ENCODE results near the gene NME8.
A peak's percentile ranks its signal among the peaks of the same experiment; 100 is the strongest.

The NME8 gene

GRCh38 chr7:37928878-37929277 is 80.5 kb downstream of the NME8 start:
- Histone ChIP-seq H3K4ac (ENCODE audit: low read depth in 1 of 2, low read length in 2 of 2) (no peak overlapping the region), H3K4me3 (ENCODE audit: insufficient read depth in 1 of 2, low read depth in 1 of 2, low read length in 2 of 2) (no peak overlapping the region), H3K14ac (ENCODE audit: low read length in 2 of 2) (no peak overlapping the region), H2BK5ac (ENCODE audit: low read depth, low read length, poor library complexity, severe bottlenecking) (no peak overlapping the region), H3K36me3 (ENCODE audit: control insufficient read depth in 1 of 2, insufficient read depth in 2 of 2, low read depth in 1 of 2, low read length in 2 of 2) (no peaks in the 10 kb centered on the region), H3K4me1 (ENCODE audit: control insufficient read depth, insufficient read depth, low read depth, low read length) (peaks cover 6% of the 10 kb centered on the region), H2BK120ac (ENCODE audit: low read depth, low read length) (no peak overlapping the region), H4K8ac (ENCODE audit: low read length) (no peak overlapping the region), H3K18ac (ENCODE audit: low read depth in 1 of 2, low read length in 2 of 2) (no peak overlapping the region), H3K79me1 (replicated peaks; ENCODE audit: low read length, poor library complexity, severe bottlenecking) (peaks cover 27% of the 10 kb centered on the region), H2BK12ac (ENCODE audit: low read length in 2 of 2) (no peak overlapping the region), H3K27ac (ENCODE audit: low read length, poor library complexity, severe bottlenecking) (no peak overlapping the region), H2AK5ac (ENCODE audit: low read length, severe bottlenecking) (no peak overlapping the region), H3K9ac (ENCODE audit: low read length) (no peak overlapping the region), H3K27me3 (ENCODE audit: control insufficient read depth in 1 of 2, insufficient read depth in 1 of 2, low read length in 2 of 2) (no peaks in the 10 kb centered on the region), H2BK15ac (ENCODE audit: low read depth, poor library complexity, severe bottlenecking) (no peak overlapping the region), H3K4me2 (ENCODE audit: low read length, poor library complexity, severe bottlenecking) (no peak overlapping the region), H4K91ac (ENCODE audit: low read length) (no peak overlapping the region), H3K23ac (ENCODE audit: low read length in 2 of 2) (no peak overlapping the region), H3K9me3 (ENCODE audit: control insufficient read depth, low read length) (no peaks in the 10 kb centered on the region), H2AFZ (ENCODE audit: low read depth, low read length) (no peak overlapping the region)
- no peak for DNase-seq
- 88% methylated on average over 4 of the region's 4 CpGs for WGBS

GRCh38 chr7:37930226-37930948 is 82.0 kb downstream of the NME8 start:
- Histone ChIP-seq H2BK15ac (ENCODE audit: low read depth, poor library complexity, severe bottlenecking) (no peak overlapping the region), H2AFZ (ENCODE audit: low read depth, low read length) (no peak overlapping the region), H3K9ac (ENCODE audit: low read length) (peak overlapping the region; percentile 56), H3K9me3 (ENCODE audit: control insufficient read depth, low read length) (peaks cover 5% of the 10 kb centered on the region), H3K79me1 (replicated peaks; ENCODE audit: low read length, poor library complexity, severe bottlenecking) (peaks cover 26% of the 10 kb centered on the region), H4K91ac (ENCODE audit: low read length) (no peak overlapping the region), H2BK12ac (ENCODE audit: low read length in 2 of 2) (no peak overlapping the region), H2AK5ac (ENCODE audit: low read length, severe bottlenecking) (no peak overlapping the region), H3K4me1 (ENCODE audit: control insufficient read depth, insufficient read depth, low read depth, low read length) (peaks cover 6% of the 10 kb centered on the region), H3K27ac (ENCODE audit: low read length, poor library complexity, severe bottlenecking) (peak overlapping the region; percentile 4), H3K4me3 (ENCODE audit: insufficient read depth in 1 of 2, low read depth in 1 of 2, low read length in 2 of 2) (no peak overlapping the region), H3K23ac (ENCODE audit: low read length in 2 of 2) (no peak overlapping the region), H2BK120ac (ENCODE audit: low read depth, low read length) (no peak overlapping the region), H4K8ac (ENCODE audit: low read length) (no peak overlapping the region), H3K14ac (ENCODE audit: low read length in 2 of 2) (no peak overlapping the region), H3K4me2 (ENCODE audit: low read length, poor library complexity, severe bottlenecking) (peak overlapping the region; percentile 57), H3K18ac (ENCODE audit: low read depth in 1 of 2, low read length in 2 of 2) (no peak overlapping the region), H3K4ac (ENCODE audit: low read depth in 1 of 2, low read length in 2 of 2) (no peak overlapping the region), H3K27me3 (ENCODE audit: control insufficient read depth in 1 of 2, insufficient read depth in 1 of 2, low read length in 2 of 2) (no peaks in the 10 kb centered on the region), H3K36me3 (ENCODE audit: control insufficient read depth in 1 of 2, insufficient read depth in 2 of 2, low read depth in 1 of 2, low read length in 2 of 2) (no peaks in the 10 kb centered on the region), H2BK5ac (ENCODE audit: low read depth, low read length, poor library complexity, severe bottlenecking) (no peak overlapping the region)
- DNase-seq, result no peak
- 83% methylated on average over 3 of the region's 5 CpGs for WGBS

- WGBS, result 100% methylated on average over 1 of the region's 2 CpGs
- Histone ChIP-seq H3K9ac (ENCODE audit: low read length) (peak overlapping the region; percentile 32), H2BK12ac (ENCODE audit: low read length in 2 of 2) (no peak overlapping the region), H3K9me3 (ENCODE audit: control insufficient read depth, low read length) (peaks cover 21% of the 10 kb centered on the region), H3K36me3 (ENCODE audit: control insufficient read depth in 1 of 2, insufficient read depth in 2 of 2, low read depth in 1 of 2, low read length in 2 of 2) (no peaks in the 10 kb centered on the region), H3K4me2 (ENCODE audit: low read length, poor library complexity, severe bottlenecking) (no peak overlapping the region), H4K8ac (ENCODE audit: low read length) (no peak overlapping the region), H3K4me1 (ENCODE audit: control insufficient read depth, insufficient read depth, low read depth, low read length) (peaks cover 6% of the 10 kb centered on the region), H3K79me1 (replicated peaks; ENCODE audit: low read length, poor library complexity, severe bottlenecking) (peaks cover 20% of the 10 kb centered on the region), H3K4me3 (ENCODE audit: insufficient read depth in 1 of 2, low read depth in 1 of 2, low read length in 2 of 2) (no peak overlapping the region), H2BK5ac (ENCODE audit: low read depth, low read length, poor library complexity, severe bottlenecking) (no peak overlapping the region), H3K4ac (ENCODE audit: low read depth in 1 of 2, low read length in 2 of 2) (no peak overlapping the region), H4K91ac (ENCODE audit: low read length) (no peak overlapping the region), H2BK120ac (ENCODE audit: low read depth, low read length) (no peak overlapping the region), H3K18ac (ENCODE audit: low read depth in 1 of 2, low read length in 2 of 2) (no peak overlapping the region), H2AFZ (ENCODE audit: low read depth, low read length) (no peak overlapping the region), H3K27me3 (ENCODE audit: control insufficient read depth in 1 of 2, insufficient read depth in 1 of 2, low read length in 2 of 2) (no peaks in the 10 kb centered on the region), H2BK15ac (ENCODE audit: low read depth, poor library complexity, severe bottlenecking) (no peak overlapping the region), H3K23ac (ENCODE audit: low read length in 2 of 2) (no peak overlapping the region), H3K27ac (ENCODE audit: low read length, poor library complexity, severe bottlenecking) (no peak overlapping the region), H2AK5ac (ENCODE audit: low read length, severe bottlenecking) (no peak overlapping the region), H3K14ac (ENCODE audit: low read length in 2 of 2) (no peak overlapping the region)
- DNase-seq, result no peak
Observed at GRCh38 chr7:37932543-37932942, 84.1 kb downstream of the NME8 start.

- Histone ChIP-seq H3K9ac (ENCODE audit: low read length) (peak overlapping the region; percentile 32), H2BK5ac (ENCODE audit: low read depth, low read length, poor library complexity, severe bottlenecking) (no peak overlapping the region), H3K4me3 (ENCODE audit: insufficient read depth in 1 of 2, low read depth in 1 of 2, low read length in 2 of 2) (no peak overlapping the region), H3K4ac (ENCODE audit: low read depth in 1 of 2, low read length in 2 of 2) (no peak overlapping the region), H2BK120ac (ENCODE audit: low read depth, low read length) (no peak overlapping the region), H3K23ac (ENCODE audit: low read length in 2 of 2) (no peak overlapping the region), H3K79me1 (replicated peaks; ENCODE audit: low read length, poor library complexity, severe bottlenecking) (peaks cover 18% of the 10 kb centered on the region), H3K9me3 (ENCODE audit: control insufficient read depth, low read length) (peaks cover 24% of the 10 kb centered on the region), H3K4me1 (ENCODE audit: control insufficient read depth, insufficient read depth, low read depth, low read length) (peaks cover 6% of the 10 kb centered on the region), H3K36me3 (ENCODE audit: control insufficient read depth in 1 of 2, insufficient read depth in 2 of 2, low read depth in 1 of 2, low read length in 2 of 2) (no peaks in the 10 kb centered on the region), H3K18ac (ENCODE audit: low read depth in 1 of 2, low read length in 2 of 2) (no peak overlapping the region), H2BK15ac (ENCODE audit: low read depth, poor library complexity, severe bottlenecking) (no peak overlapping the region), H3K27me3 (ENCODE audit: control insufficient read depth in 1 of 2, insufficient read depth in 1 of 2, low read length in 2 of 2) (no peaks in the 10 kb centered on the region), H4K91ac (ENCODE audit: low read length) (no peak overlapping the region), H2BK12ac (ENCODE audit: low read length in 2 of 2) (no peak overlapping the region), H3K27ac (ENCODE audit: low read length, poor library complexity, severe bottlenecking) (no peak overlapping the region), H4K8ac (ENCODE audit: low read length) (no peak overlapping the region), H2AFZ (ENCODE audit: low read depth, low read length) (no peak overlapping the region), H3K4me2 (ENCODE audit: low read length, poor library complexity, severe bottlenecking) (no peak overlapping the region), H3K14ac (ENCODE audit: low read length in 2 of 2) (no peak overlapping the region), H2AK5ac (ENCODE audit: low read length, severe bottlenecking) (no peak overlapping the region)
- no peak for DNase-seq
- 96% methylated on average over 6 of the region's 9 CpGs for WGBS
Observed at GRCh38 chr7:37933018-37933566, 84.7 kb downstream of the NME8 start.
